Measurements from ENCODE around the gene PRKG1.

- TF ChIP-seq CTCF (IDR thresholded peaks at IDR 0.05; ENCODE audit: borderline replicate concordance, extremely low read depth, low read length, poor library complexity, severe bottlenecking) (no peak), EZH2 (IDR thresholded peaks at IDR 0.05; ENCODE audit: borderline replicate concordance, low read depth, low read length, severe bottlenecking) (no peak)
Observed at GRCh38 chr10:51716981-51717380, 642.7 kb downstream of the PRKG1 start.
